Measurements from ENCODE around the gene SLC22A9. TPM values are rescaled to one million over a fixed set of nuclear protein-coding genes. Genes with fewer than 3 reads are reported as not detected.

Gene SLC22A9
- total RNA-seq, result not detected in 2 replicates

DNA sequence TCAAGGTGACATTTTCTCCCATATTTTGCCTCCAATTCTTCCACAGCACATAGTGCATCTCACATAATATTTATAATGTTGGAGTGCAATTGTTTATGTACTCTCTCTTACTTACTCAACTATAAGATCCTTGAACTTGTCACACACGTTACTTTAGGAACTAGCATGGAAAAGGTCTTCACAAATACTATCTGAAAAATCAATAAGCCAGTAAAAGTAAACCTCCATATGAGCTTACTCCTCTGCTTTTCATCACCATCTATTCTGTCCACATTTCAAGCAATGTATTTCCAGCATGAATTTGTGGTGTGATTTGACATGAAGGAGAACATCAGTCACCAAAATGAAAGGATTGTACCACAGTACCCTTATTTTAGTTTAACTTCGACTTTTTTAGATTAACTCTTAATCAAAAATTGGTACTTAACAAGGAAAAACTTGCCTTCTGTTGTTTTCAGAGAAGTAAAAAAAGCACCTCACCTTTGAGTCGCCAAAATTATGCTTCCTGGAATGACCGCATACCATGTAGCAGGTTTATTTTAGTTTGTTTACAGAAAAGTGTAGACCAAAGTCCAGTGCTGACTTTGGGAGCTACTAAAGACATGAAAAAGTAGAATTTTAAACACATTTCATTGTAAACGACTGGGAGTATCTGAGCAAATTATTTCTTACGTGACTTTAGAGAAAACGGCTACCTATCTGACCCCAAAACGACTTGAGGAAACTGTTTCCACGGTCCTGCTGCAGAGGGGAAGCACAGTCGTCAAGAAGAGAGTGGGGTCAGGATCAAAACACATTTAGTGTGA, at the start of gene SLC22A9:
Gene SLC22A9, plus strand, starts transcription at position 621 of the 806 bp plus-strand sequence. CDS start 272 bp downstream, outside the sequence.

Other genes with a start within 250 kb of the SLC22A9 start
- gene SLC22A24, start 225.6 kb upstream of the SLC22A9 start, total RNA-seq, result not detected in 2 replicates
- not detected in 2 replicates for gene SLC22A25, start 126.2 kb upstream of the SLC22A9 start, total RNA-seq
- not detected in 2 replicates for gene PLAAT5, start 121.4 kb downstream of the SLC22A9 start, total RNA-seq
- not detected in 2 replicates for gene LGALS12, start 136.3 kb downstream of the SLC22A9 start, total RNA-seq
- 0.96 and 1.6 TPM in 2 replicates for gene PLAAT4, start 167.0 kb downstream of the SLC22A9 start, total RNA-seq
- not detected in 2 replicates for gene PLAAT2, start 193.6 kb downstream of the SLC22A9 start, total RNA-seq
- 26.1 and 43.1 TPM in 2 replicates for gene PLAAT3, start 244.6 kb downstream of the SLC22A9 start, total RNA-seq